Stomach (tissue), 9 donors: ENCODE results near the gene PATL1. TPM values are rescaled to one million over a fixed set of nuclear protein-coding genes. Genes with fewer than 3 reads are reported as not detected.

Experiments
- DNase-seq, 2 donors: peaks; one replicate each; pipeline versions ENCODE4 v3.0.0 to v3.0.0-alpha.2; 2013 to 2019
- H3K27ac ChIP-seq, 5 donors: fragments of 200-600 bp in 4 of 5; sonication (generic) in 4 of 5; one replicate each; pipeline ENCODE4 v1.5.1; 2013 to 2019; ENCODE audit warnings: mild to moderate bottlenecking in 1 of 5, moderate library complexity in 1 of 5
- H3K27me3 ChIP-seq, 3 donors: fragments of 200-600 bp; sonication (generic); one replicate each; pipeline ENCODE4 v1.5.1; 2017 to 2019; ENCODE audit warnings: mixed run types in 1 of 3
- H3K36me3 ChIP-seq, 4 donors: fragments of 200-600 bp; sonication (generic); 1 replicate in 3 of 4; 2 replicates in 1 of 4; pipeline ENCODE4 v1.5.1; 2016 to 2019
- H3K4me1 ChIP-seq, 4 donors: fragments of 200-600 bp; sonication (generic); one replicate each; pipeline ENCODE4 v1.5.1; 2016 to 2019
- H3K4me3 ChIP-seq, 4 donors: fragments of 200-600 bp; sonication (generic) in 3 of 4; one replicate each; pipeline ENCODE4 v1.5.1; 2016 to 2019; ENCODE audit warnings: mild to moderate bottlenecking in 1 of 4
- H3K9me3 ChIP-seq, 4 donors: fragments of 200-600 bp; sonication (generic); one replicate each; pipeline ENCODE4 v1.5.1; 2016 to 2019
- EP300 ChIP-seq: sonication (generic); formaldehyde crosslinking; IDR thresholded peaks from one replicate; pipeline ENCODE4 v1.6.1; 2017; ENCODE audit warnings: antibody characterized with exemption
- POLR2A ChIP-seq, 4 donors: fragments of 450-650 bp; IDR thresholded peaks; one replicate each; pipeline ENCODE4 v1.6.1; 2016; ENCODE audit warnings: antibody characterized with exemption in 4 of 4, control low read depth in 2 of 4, mild to moderate bottlenecking in 1 of 4, moderate library complexity in 1 of 4
- POLR2AphosphoS5 ChIP-seq, 3 donors: sonication (generic); formaldehyde crosslinking; IDR thresholded peaks; one replicate each; pipeline ENCODE4 v1.6.1; 2016; ENCODE audit warnings: antibody characterized with exemption in 3 of 3
- WGBS, 5 donors: extraction: QIAGEN DNeasy Blood & Tissue Kit in 3 of 5; methylation state at CpG; one replicate each; pipeline versions ENCODE4 v1.1.5 to v1.1.7; 2013 to 2018; 5-methylcytosine and 5-hydroxymethylcytosine counted together
- intact Hi-C: fragments of 100-400 bp; cut with DNase I; formaldehyde crosslinking; loops from one replicate; pipeline ENCODE4 v1.15.1; 2023; ENCODE audit warnings: low total_unique reads
- polyA plus RNA-seq, 3 donors: library from polyadenylated mRNA; stranded (reverse); fragments of 200-250 nt; gene quantifications; one replicate each; pipeline ENCODE4 v1.2.3, GENCODE V29; 2013
- total RNA-seq, 5 donors: library from RNA; depleted of rRNA; stranded (reverse); fragments of >200 nt; gene quantifications; one replicate each; pipeline versions ENCODE4 v1.1.0 to v1.2.3, GENCODE V29; 2014 to 2016
- TF ChIP-seq, protein P1 (sequence below), 7 experiments: fragments of 450-650 bp in 4 of 7; fragments of 200-600 bp in 3 of 7; sonication (generic) in 3 of 7; IDR thresholded peaks; one replicate each; pipeline ENCODE4 v1.5.1; 2016 to 2019; ENCODE audit warnings: antibody characterized with exemption in 7 of 7, control low read depth in 2 of 7, mild to moderate bottlenecking in 1 of 7
- donor health status: healthy with polysubstance abuse.
- donor health status: Bipolar disorder and iron deficiency.
- donor health status: healthy.

The PATL1 gene
- total and polyA plus RNA-seq, 8 donors = 7.5 to 16.7 (median 10.1) TPM

DNA sequence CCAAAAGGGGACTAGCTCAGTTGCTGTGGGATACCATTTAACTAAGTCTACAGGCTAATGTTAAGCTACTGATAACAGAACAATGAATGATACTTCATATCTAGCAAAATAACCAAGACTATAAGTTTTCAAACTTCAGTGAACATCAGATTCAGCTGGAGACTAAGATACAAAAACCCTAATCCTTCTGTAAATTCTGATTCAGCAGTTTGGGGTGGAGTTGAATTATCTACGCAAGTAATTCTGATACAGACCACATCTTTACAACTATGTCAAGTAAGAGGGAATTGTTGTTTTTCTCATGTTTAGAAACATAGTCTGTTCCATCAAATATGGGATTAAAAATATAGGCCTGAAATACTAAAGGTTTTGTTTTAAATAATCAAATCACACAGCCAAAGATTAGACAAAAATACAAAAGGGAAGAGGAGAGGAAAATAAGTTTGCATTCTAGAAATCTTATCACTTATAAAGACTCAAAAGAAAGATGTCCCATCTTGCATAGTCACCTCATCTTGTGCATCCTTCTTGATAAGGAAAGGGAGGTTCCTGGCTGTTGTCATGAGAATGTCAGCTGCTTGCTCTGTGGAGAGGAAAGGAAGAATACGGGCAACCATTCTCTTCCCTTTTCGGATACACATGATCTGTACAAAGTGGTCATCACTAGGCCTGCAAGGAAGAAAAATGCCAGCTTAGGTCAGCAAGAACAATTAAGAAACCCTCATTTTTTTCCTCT lies 21.4 kb downstream of the PATL1 start:
- Histone ChIP-seq H3K4me3 (no peak overlapping the region), H3K9me3 (no peaks in the 10 kb centered on the region), H3K27me3 (no peaks in the 10 kb centered on the region), H3K4me1 (no peaks in the 10 kb centered on the region), H3K36me3 (peaks cover 51 to 98% (median 96%) of the 10 kb centered on the region in 4 donors), H3K27ac (no peak overlapping the region)
- 85 to 93% (median 90%) methylated on average over 3 of the region's 3 CpGs for WGBS, 5 donors
- DNase-seq = no peak
- intact Hi-C loops = no loop called here
- TF ChIP-seq EP300 = no peak
- no peak for TF ChIP-seq POLR2A (IDR thresholded peaks at IDR 0.05)
- TF ChIP-seq POLR2AphosphoS5 (IDR thresholded peaks at IDR 0.05) = no peak
- TF ChIP-seq, protein P1, sequence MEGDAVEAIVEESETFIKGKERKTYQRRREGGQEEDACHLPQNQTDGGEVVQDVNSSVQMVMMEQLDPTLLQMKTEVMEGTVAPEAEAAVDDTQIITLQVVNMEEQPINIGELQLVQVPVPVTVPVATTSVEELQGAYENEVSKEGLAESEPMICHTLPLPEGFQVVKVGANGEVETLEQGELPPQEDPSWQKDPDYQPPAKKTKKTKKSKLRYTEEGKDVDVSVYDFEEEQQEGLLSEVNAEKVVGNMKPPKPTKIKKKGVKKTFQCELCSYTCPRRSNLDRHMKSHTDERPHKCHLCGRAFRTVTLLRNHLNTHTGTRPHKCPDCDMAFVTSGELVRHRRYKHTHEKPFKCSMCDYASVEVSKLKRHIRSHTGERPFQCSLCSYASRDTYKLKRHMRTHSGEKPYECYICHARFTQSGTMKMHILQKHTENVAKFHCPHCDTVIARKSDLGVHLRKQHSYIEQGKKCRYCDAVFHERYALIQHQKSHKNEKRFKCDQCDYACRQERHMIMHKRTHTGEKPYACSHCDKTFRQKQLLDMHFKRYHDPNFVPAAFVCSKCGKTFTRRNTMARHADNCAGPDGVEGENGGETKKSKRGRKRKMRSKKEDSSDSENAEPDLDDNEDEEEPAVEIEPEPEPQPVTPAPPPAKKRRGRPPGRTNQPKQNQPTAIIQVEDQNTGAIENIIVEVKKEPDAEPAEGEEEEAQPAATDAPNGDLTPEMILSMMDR (IDR thresholded peaks at IDR 0.05) = no peak

- Histone ChIP-seq H3K27me3 (no peaks in the 10 kb centered on the region), H3K27ac (no peak overlapping the region), H3K4me1 (no peaks in the 10 kb centered on the region), H3K9me3 (no peaks in the 10 kb centered on the region), H3K4me3 (no peak overlapping the region), H3K36me3 (peaks cover 47 to 98% (median 96%) of the 10 kb centered on the region in 4 donors)
- TF ChIP-seq EP300 (no peak), POLR2A (IDR thresholded peaks at IDR 0.05) (no peak), POLR2AphosphoS5 (IDR thresholded peaks at IDR 0.05) (no peak)
- TF ChIP-seq, protein P1 (IDR thresholded peaks at IDR 0.05) = no peak
- intact Hi-C loops = no loop called here
- WGBS, 5 donors = 66 to 78% (median 75%) methylated on average over 3 of the region's 3 CpGs
- DNase-seq = no peak
Observed at GRCh38 chr11:59644528-59644927, 24.3 kb downstream of the PATL1 start.

GRCh38 chr11:59643390-59643789 lies 25.4 kb downstream of the PATL1 start:
- DNase-seq = no peak
- H3K36me3 ChIP-seq = peaks cover 47 to 98% (median 96%) of the 10 kb centered on the region in 4 donors
- intact Hi-C loops = no loop called here
- H3K9me3 ChIP-seq = no peaks in the 10 kb centered on the region
- TF ChIP-seq POLR2A (IDR thresholded peaks at IDR 0.05) = no peak
- TF ChIP-seq, protein P1 (IDR thresholded peaks at IDR 0.05) = no peak
- TF ChIP-seq POLR2AphosphoS5 (IDR thresholded peaks at IDR 0.05) = no peak
- TF ChIP-seq EP300 = no peak
- H3K4me1 ChIP-seq = no peaks in the 10 kb centered on the region
- no peak overlapping the region for H3K4me3 ChIP-seq
- H3K27ac ChIP-seq = no peak overlapping the region
- WGBS, 5 donors = 90 to 96% (median 94%) methylated on average over 3 of the region's 3 CpGs
- H3K27me3 ChIP-seq = no peaks in the 10 kb centered on the region

DNA sequence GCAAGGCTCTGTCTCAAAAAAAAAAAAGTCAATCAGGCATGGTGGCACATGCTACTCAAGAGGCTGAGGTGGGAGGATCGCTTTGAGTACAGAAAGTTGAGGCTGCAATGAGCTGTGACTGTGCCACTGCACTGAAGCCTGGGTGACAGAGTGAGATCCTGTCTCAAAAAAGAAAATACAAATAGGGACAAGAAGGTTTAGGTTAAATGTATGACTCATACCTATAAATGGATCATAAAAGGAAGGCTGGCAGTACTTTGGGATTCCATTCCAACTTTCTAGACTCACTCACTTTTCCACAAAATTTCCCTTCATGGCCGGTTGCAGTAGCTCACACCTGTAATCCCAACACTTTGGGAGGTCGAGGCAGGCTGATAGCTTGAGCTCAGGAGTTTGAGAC lies 27.7 kb downstream of the PATL1 start:
- H3K4me1 ChIP-seq = no peaks in the 10 kb centered on the region
- no peak overlapping the region for H3K4me3 ChIP-seq
- H3K27ac ChIP-seq = no peak overlapping the region
- peaks cover 61 to 98% (median 96%) of the 10 kb centered on the region in 4 donors for H3K36me3 ChIP-seq
- H3K27me3 ChIP-seq = no peaks in the 10 kb centered on the region
- no peak for TF ChIP-seq POLR2A (IDR thresholded peaks at IDR 0.05)
- no peak for TF ChIP-seq POLR2AphosphoS5 (IDR thresholded peaks at IDR 0.05)
- TF ChIP-seq, protein P1 (IDR thresholded peaks at IDR 0.05) = no peak
- no peak for TF ChIP-seq EP300
- H3K9me3 ChIP-seq = no peaks in the 10 kb centered on the region
- 89 to 97% (median 93%) methylated on average over 3 of the region's 3 CpGs for WGBS, 5 donors
- no peak for DNase-seq
- intact Hi-C loops = no loop called here
